ENCODE measurements around the gene FSIP1.
A peak's percentile ranks its signal among the peaks of the same experiment; 100 is the strongest.

Gene FSIP1

DNA sequence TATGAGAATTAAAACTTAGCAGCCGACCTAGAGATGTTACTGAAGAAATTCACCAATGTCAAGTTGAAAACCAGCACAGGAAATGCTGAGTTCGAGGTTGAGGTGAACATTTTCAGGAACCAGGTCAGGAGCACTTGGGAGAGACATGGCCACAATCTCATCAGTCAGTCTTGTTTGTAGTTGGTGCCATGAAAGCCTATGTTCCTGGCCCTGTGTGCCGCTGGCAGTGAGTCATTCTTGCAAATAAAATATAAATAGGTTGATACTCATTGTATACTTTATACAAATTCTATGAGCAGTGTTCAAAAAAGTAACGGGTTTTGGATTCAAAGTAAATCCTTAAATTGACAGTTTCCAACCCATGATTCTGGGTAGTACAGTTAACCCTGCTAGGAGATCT, 1.5 kb upstream of the FSIP1 start:
- no peaks in the 10 kb centered on the region for H4K20me1 ChIP-seq (ENCODE audit: insufficient read depth, low read length)
- H3K79me2 ChIP-seq (ENCODE audit: insufficient read depth, low read length), result no peaks in the 10 kb centered on the region
- no peak for TF ChIP-seq EZH2 (IDR thresholded peaks at IDR 0.05; ENCODE audit: borderline replicate concordance, low read length)
- TF ChIP-seq, protein P1, sequence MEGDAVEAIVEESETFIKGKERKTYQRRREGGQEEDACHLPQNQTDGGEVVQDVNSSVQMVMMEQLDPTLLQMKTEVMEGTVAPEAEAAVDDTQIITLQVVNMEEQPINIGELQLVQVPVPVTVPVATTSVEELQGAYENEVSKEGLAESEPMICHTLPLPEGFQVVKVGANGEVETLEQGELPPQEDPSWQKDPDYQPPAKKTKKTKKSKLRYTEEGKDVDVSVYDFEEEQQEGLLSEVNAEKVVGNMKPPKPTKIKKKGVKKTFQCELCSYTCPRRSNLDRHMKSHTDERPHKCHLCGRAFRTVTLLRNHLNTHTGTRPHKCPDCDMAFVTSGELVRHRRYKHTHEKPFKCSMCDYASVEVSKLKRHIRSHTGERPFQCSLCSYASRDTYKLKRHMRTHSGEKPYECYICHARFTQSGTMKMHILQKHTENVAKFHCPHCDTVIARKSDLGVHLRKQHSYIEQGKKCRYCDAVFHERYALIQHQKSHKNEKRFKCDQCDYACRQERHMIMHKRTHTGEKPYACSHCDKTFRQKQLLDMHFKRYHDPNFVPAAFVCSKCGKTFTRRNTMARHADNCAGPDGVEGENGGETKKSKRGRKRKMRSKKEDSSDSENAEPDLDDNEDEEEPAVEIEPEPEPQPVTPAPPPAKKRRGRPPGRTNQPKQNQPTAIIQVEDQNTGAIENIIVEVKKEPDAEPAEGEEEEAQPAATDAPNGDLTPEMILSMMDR (IDR thresholded peaks at IDR 0.05; ENCODE audit: low read length), result no peak
- H3F3A ChIP-seq (ENCODE audit: insufficient read depth, low read length), result no peaks in the 10 kb centered on the region
- peaks cover 31% of the 10 kb centered on the region for H3K4me1 ChIP-seq (ENCODE audit: insufficient read depth, low read length, severe bottlenecking)
- no peaks in the 10 kb centered on the region for H3K27me3 ChIP-seq (ENCODE audit: insufficient read depth, low read length)
- H3K4me2 ChIP-seq (ENCODE audit: low read length), result peak overlapping the region; percentile 90
- H3K9me2 ChIP-seq (ENCODE audit: low read depth, low read length), result no peaks in the 10 kb centered on the region
- no peak overlapping the region for H3K27ac ChIP-seq (ENCODE audit: low read depth, low read length, poor library complexity, severe bottlenecking)
- H3K9ac ChIP-seq (ENCODE audit: low read length), result peak overlapping the region; percentile 72; the same call in 1 of the 2 replicates
- H3K9me3 ChIP-seq (ENCODE audit: low read length), result peaks cover 8% of the 10 kb centered on the region
- peak overlapping the region; percentile 71 for H3K4me3 ChIP-seq (ENCODE audit: low read depth, low read length, poor library complexity, severe bottlenecking)
- H2AFZ ChIP-seq (ENCODE audit: low read length), result no peak overlapping the region
- H3K36me3 ChIP-seq (ENCODE audit: insufficient read depth, low read length), result no peaks in the 10 kb centered on the region

DNA sequence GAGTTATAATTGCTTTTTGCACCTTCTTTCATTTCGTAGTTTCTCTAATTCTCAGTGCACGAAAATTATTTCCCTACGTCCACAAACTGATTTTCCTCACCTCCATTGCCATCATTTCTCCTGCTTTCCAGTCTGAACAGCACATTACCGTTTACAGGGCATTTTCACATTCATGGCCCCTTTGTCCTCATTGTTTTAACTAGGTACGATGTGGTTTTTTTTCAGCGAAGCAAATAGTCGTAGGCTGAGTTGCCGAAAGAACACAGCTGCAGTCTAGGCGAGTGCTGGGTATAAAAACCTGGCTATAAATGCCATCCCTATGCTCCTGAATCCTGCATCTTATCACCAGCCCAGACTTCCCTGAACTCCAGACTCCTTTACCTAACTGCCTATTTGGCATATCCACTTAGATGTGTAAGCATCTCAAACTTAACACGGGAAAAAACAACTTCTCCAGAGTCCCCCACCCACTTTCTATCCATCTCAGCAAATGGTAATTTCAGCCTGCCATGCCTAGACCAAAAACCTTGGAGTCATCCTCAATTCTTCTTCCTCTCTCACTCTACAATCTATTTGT, 691 bp upstream of the FSIP1 start:
- H3K36me3 ChIP-seq (ENCODE audit: insufficient read depth, low read length), result no peaks in the 10 kb centered on the region
- H3K27ac ChIP-seq (ENCODE audit: low read depth, low read length, poor library complexity, severe bottlenecking), result no peak overlapping the region
- H3F3A ChIP-seq (ENCODE audit: insufficient read depth, low read length), result no peaks in the 10 kb centered on the region
- H2AFZ ChIP-seq (ENCODE audit: low read length), result peak overlapping the region; percentile 5; the same call in 1 of the 2 replicates
- peak overlapping the region; percentile 90 for H3K4me2 ChIP-seq (ENCODE audit: low read length)
- peak overlapping the region; percentile 72 for H3K9ac ChIP-seq (ENCODE audit: low read length)
- peaks cover 8% of the 10 kb centered on the region for H3K9me3 ChIP-seq (ENCODE audit: low read length)
- no peaks in the 10 kb centered on the region for H3K9me2 ChIP-seq (ENCODE audit: low read depth, low read length)
- no peak for TF ChIP-seq EZH2 (IDR thresholded peaks at IDR 0.05; ENCODE audit: borderline replicate concordance, low read length)
- TF ChIP-seq, protein P1 (IDR thresholded peaks at IDR 0.05; ENCODE audit: low read length), result no peak
- no peaks in the 10 kb centered on the region for H3K27me3 ChIP-seq (ENCODE audit: insufficient read depth, low read length)
- H3K4me1 ChIP-seq (ENCODE audit: insufficient read depth, low read length, severe bottlenecking), result peaks cover 31% of the 10 kb centered on the region
- no peaks in the 10 kb centered on the region for H3K79me2 ChIP-seq (ENCODE audit: insufficient read depth, low read length)
- H3K4me3 ChIP-seq (ENCODE audit: low read depth, low read length, poor library complexity, severe bottlenecking), result peak overlapping the region; percentile 71
- H4K20me1 ChIP-seq (ENCODE audit: insufficient read depth, low read length), result no peaks in the 10 kb centered on the region

DNA sequence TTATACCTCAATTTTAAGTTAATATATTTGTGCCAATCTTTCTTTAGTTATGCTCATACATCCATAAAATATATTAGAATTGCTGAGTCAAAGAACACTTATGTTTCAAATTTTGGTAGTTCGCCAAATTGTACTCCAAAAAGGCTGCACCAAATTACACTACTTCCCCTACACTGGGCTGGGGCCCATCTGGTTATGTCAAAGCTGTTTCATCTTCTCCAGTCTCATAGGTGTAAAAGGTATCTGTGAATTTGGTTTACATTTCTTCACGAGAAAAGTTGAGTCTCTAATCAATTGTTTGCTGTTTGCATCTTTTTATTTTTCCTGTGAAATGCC, 706 bp downstream of the FSIP1 start:
- Histone ChIP-seq H3K9me3 (ENCODE audit: low read length) (peaks cover 8% of the 10 kb centered on the region), H3K4me1 (ENCODE audit: insufficient read depth, low read length, severe bottlenecking) (peaks cover 31% of the 10 kb centered on the region), H3K9ac (ENCODE audit: low read length) (0 out of 2 replicates have a peak overlapping the region, but pooled peaks have one; percentile 30), H3K4me3 (ENCODE audit: low read depth, low read length, poor library complexity, severe bottlenecking) (peak overlapping the region; percentile 71), H3K79me2 (ENCODE audit: insufficient read depth, low read length) (no peaks in the 10 kb centered on the region), H3K4me2 (ENCODE audit: low read length) (peak overlapping the region; percentile 90), H3K36me3 (ENCODE audit: insufficient read depth, low read length) (no peaks in the 10 kb centered on the region), H4K20me1 (ENCODE audit: insufficient read depth, low read length) (no peaks in the 10 kb centered on the region), H3K9me2 (ENCODE audit: low read depth, low read length) (no peaks in the 10 kb centered on the region), H3K27me3 (ENCODE audit: insufficient read depth, low read length) (no peaks in the 10 kb centered on the region), H2AFZ (ENCODE audit: low read length) (peak overlapping the region; percentile 95), H3K27ac (ENCODE audit: low read depth, low read length, poor library complexity, severe bottlenecking) (no peak overlapping the region), H3F3A (ENCODE audit: insufficient read depth, low read length) (no peaks in the 10 kb centered on the region)
- TF ChIP-seq, protein P1 (IDR thresholded peaks at IDR 0.05; ENCODE audit: low read length), result no peak
